MV-4-11 (cell line): ENCODE results near the gene CNTNAP5.

Experiments
- DNase-seq: peaks from one replicate; lab custom pipeline; 2025; lab: John Stamatoyannopoulos, UW

CNTNAP5 gene

DNA sequence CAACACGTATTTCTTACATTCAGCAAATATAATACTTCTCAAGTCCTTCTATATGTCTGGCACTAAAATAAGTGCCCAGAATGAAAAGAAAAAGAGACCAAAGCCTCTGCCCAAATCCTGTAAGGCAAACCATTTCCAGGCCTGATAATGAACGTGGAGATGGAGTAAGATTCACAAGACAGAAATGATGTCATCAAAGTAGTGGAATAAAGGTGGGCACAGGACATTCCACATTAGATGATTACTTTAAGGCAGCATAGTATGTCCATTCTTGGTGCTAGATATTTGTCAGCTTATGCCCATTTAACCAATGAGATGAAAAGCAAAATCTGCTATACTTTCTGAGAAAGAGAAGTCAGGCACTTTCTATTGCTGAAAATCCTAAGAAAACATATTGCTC is 38.5 kb downstream of the CNTNAP5 start:
- DNase-seq: no peak

DNA sequence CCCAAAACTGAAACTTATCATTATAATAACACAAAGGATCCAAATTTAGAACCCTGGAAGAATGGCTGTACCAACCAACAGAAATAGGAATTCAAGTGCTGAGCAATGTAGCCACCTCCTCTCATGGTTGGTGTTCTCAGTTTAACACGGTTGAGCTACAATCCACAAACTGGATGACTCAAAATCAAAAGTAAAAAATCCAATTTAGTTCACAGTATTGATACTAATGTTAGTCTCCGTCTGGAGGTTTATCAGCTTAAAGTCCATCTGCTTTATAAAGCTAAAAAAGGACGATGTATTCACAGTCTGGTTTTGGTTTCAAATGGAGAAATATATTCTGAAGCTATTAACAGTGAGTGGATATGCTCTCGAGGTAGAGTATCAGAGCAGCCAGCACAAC is 40.5 kb downstream of the CNTNAP5 start:
- DNase-seq: no peak

DNA sequence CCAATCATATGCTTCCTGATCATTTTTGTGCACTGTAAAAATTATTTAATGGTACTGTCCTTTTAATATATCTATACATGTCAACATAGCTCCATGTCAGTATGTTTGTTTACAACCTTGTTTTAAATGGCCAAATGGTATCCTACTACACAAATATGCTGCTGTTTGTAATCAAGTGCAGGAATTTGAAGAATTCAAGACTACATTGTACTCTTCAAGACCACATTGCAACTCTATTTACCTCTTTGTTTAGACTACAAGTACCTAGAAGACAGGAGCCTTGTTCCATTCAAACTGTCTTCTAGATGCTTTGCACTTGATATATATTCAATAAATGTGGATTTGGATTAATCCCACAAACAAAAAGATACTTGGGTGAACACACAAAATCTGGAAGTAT is 41.7 kb downstream of the CNTNAP5 start:
- DNase-seq: no peak

DNA sequence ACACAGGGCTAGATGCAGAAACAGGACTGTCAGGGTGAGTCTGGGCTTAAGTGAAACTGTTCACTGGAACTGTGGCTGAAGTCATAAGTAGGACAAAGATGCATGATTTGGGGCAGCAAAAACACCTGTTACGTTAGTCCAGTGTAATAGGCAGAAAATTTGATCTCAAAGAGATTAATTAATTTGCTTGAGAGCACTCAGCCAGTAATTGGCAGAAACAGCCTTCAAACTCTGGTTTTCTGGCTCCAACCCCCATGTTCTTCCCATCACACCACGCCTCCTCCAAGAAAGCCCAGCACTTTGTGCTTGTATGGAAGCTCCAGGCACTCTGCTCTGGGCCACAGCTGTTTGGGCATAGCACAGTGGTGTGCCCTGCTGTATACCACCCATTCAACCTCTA is 54.0 kb downstream of the CNTNAP5 start:
- DNase-seq: no peak

DNA sequence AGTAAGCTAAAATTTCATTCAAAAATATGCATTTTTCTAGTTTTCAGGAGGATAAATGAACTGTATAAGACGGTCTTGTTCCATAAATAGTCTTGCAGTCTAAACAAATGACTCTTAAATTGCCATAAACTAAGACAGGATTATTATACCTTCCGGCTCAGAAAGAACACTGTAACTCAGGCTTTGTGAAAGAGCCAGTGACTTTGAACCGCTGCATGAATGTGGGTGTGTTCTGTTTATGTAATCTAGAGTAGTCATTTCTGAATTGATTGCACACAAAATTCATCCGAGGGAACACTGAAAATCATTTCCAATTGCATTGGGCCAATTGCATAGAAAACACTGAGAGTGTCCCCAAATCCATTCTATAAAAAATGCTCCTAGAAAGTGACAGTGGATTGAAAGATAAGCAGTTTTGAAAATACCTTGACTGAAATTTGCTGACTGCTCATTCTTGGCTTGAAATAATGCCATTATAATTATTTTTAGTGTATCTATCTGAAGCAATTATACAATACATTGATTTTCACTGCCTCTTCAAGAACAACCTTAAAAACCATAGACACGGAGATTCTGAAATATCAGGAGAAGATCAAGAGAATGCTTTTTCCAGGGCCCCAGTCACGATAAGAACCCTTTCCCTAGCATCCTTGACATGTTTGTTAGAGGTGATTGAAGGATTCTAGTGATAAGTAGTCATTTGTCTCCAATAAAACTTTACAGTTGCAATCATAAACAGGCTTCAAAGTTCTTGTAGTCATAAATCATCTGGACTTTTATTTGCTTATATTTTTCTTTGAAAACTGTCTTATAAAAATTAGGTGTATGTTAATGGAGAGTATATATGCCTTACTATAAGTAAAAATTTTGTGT is 55.4 kb downstream of the CNTNAP5 start:
- DNase-seq: no peak

DNA sequence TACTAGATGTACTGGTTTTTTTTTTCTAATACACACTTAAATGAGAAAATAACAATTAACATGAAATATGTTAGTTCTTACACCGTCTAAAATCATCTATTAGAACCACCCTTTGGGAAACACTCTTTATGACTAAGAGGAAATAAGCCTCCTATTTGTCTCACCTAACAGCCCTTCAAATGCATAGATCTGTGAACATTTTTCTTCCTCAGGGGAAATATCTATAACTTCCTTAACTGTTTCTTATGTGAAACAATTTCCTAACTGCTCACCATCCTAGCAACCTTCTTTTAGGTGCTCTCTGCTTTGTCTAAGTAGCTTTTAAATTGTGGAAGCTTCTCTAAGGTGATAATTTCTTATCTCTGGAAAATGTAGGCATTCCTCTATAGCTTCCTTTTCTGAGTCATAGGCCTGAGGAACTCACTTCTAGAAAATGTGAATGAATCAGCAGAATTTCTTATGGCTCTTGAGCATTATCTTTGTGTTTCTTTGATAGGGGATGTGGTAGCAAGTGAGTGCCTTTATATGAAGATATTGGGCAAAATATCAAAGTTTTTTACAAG is 56.1 kb downstream of the CNTNAP5 start:
- no peak for DNase-seq

DNA sequence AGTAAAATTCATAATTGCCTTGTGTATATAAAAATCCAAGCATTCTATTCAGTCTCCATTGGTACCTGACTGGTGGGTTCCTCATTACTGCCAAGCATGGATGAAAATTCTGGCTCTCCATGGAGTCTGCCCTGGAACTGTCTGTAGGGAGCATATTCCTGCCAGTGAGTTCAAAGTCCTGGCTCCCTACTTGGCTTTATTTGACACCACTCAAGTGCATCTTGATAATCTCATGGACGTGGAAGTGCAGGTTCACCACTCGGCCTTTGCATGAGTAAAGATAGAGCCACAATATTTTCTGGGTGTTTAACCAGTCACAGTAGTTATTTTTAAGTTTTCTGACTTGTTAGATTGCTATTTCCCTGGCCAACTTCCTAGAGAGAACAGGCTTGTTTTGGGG is 63.5 kb downstream of the CNTNAP5 start:
- DNase-seq: no peak

DNA sequence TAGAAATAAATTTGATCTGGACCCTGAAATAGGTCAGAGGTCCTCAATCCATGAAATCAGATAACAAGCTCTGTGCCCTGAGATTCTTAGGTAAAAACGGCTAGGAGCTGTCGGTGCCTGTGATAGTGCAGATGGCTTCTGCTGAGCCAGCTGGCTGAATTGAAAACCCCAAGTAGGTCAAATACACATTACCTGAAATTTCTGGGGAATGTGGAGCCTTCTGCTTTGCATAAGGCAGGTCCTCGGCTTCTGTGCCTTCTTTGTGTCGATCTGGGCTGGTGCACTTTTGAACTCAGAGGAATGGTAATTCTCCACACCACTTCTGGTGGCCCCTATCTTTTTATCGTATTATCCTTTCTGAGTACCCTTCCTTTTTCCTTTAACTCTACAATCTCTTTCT is 66.6 kb downstream of the CNTNAP5 start:
- no peak for DNase-seq

DNA sequence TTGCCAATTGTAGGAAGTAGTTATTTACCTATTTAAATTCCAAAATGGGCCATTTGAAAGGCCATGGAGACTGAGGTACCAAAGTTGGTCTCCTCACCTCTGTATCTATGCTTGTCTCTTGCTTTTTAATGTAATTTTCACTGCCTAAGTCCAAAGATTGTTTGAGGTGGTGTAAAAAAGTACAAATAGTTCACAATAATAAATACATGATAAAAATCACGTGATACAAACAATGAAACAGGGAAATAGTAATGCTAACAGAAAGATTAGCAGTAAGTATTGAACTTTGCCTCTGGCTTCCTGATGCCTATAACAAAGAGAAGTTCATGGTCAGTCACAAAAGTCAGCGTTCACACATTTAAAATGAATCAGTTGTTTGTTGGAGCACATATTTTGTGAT is 67.6 kb downstream of the CNTNAP5 start:
- DNase-seq: no peak

DNA sequence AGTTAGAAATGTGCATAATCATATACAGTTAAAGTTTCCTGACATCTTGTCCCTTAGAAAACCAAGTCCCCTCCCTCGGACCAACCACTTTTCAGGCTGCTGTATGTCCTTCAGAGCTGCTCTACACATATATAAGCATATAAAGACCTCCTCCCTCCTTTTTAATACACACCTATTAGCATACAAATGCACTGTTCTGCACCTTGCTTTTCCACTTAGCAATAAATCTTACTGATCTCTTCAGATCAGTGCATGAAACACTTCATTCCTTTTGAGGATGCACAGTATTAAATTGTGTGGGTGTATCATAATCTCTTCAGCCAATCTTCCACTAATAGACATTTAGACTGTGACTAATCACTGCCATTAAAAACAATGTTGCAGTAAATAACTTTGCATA is 79.8 kb downstream of the CNTNAP5 start:
- no peak for DNase-seq

DNA sequence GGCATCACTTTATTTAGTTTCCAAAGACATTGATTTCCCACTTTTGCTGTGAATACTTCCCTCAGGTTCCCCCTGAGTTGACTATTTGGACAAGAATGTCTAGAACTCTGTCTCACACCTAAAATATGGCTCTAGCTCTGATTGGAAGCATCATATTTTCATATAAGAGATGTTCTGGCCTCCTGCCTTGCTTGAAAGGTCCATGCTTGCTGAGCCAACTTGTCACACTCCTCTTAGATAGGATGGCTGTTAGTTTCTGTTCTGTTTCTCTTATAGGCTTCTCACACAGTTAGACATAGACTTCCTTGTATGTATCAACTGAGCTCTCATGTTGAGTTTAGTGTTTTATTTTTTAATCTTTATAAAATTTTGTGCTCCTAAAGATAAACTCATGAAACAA is 87.1 kb downstream of the CNTNAP5 start:
- DNase-seq: no peak

DNA sequence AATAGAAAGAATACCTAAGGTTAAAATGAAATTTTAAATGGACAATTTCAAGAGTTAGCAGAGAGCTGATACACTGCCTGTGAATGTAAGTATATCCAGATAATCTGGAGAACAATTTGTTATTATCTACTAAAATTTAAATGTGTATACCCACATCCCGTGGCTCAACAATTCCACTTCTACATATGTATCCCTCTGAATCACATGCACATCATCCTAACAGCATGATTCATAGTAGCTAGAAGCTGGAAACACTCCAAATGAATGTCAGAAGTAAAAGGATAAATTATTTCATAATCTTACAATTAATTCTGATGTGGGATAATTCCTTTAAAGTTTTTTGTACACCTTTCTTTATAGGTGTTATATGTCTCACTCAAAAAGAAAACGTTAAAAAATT is 87.9 kb downstream of the CNTNAP5 start:
- DNase-seq: no peak

DNA sequence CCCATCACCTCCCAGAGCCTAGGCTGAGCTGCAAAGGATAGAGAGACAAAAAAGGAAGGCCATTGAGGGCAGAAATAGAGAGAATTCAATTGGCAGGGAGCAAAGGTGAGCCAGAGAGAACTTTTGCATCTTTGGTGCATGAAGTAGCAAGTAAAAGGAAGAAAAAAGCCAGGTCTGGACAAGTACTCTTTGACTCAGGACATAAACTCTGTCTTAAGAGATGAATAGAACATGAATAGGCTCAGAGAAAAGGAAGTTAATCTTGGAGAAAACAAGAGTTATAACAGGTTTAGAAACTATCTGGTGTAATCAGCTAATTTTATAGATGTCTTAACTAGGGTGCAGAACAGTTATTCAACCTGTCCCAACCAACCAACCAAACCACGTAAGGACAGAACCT is 95.2 kb downstream of the CNTNAP5 start:
- no peak for DNase-seq

DNA sequence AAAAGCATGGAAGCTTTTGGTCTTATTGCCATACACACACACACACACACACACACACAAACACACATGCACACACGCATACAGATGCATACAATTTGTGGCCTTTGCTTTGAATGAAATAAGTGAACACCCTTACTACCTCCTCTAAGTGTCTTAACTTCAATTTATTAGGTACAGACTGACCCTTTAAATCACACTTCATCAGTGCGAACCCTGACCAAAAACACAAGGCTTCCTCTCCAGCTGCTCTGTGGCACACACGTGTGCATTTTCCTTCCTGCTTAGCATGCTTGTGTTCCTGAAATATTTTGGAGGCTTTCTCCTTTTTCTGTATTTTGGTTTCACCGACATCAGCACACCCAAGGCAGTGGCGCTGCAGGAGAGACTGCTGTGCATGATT is 96.0 kb downstream of the CNTNAP5 start:
- no peak for DNase-seq

DNA sequence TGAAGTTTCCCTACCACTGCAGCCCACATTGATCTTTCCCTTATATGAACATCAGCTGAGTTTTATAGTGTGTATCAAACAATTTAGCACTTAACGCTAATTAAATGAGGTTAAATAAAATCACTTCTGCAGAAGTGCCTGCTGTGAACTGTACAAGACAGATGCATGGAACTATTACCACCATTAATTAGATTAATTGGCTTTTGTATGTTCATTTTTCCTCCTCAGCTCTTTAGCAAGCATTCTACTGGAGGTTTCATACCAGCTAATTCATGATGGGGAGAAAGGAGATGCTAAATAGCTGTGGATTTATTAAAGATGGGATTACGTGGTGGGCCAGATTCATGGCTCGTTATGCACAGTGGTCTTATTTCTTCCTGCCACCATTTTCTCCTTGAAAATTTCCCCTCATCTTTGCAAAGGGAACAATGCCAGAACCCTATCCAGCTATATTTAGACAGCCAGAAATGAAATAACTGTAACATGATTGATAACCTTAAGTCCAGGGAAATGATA is 96.7 kb downstream of the CNTNAP5 start:
- DNase-seq: no peak

DNA sequence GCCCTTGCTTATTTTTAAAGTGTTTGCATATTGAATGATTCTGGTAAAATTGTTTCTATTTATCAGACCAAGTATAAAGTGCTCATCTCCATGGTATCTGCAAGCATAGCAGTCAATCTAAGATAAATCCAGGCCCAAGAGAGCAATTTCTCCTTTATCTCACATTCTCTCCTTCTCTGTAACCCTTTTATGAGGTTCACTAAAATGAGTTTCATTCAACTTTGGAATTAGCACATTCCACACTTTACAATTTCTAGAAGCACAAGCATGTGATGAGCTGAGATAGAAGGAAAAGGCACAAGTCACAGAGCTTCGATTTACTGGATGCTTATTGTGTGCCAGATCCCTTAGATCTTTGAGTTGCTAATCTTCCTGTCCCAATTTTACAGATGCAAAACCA is 97.3 kb downstream of the CNTNAP5 start:
- DNase-seq: no peak

DNA sequence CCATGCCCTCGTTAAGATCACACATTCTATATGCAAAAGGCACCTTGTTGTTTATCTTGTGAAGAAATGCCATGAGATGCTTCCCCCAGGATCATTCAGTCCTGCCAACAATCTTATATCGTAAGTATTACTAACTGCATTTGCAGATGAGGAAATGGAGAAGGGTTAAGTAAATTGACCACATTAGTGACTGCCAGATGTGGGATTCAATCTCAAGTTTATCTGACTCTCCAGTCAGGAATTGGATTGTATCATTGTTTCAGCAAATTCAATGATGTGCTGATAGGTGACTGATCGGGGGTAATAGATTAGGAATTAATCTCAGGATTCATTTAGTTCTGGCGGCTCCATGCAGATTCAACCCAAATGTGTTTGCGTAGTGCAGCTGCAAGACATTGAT is 106.2 kb downstream of the CNTNAP5 start:
- DNase-seq: no peak

DNA sequence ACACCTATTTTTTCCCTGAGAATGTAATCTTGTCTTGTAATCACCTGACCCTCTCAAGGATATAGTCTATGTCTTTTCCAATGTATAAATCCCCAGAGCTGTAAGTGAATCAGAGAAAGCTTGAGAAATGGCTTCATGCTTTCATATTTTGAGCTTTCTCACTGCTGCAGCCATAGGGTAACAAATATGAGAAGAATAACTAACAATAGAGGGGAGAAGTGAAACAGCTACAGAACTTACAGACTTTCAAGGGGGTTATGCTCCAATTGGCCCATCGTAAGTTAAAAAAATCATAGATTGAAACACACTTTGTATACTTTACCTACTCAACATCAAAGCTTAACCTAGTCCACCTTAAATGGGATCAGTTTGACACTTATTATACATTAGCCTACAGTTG is 111.0 kb downstream of the CNTNAP5 start:
- DNase-seq: no peak

DNA sequence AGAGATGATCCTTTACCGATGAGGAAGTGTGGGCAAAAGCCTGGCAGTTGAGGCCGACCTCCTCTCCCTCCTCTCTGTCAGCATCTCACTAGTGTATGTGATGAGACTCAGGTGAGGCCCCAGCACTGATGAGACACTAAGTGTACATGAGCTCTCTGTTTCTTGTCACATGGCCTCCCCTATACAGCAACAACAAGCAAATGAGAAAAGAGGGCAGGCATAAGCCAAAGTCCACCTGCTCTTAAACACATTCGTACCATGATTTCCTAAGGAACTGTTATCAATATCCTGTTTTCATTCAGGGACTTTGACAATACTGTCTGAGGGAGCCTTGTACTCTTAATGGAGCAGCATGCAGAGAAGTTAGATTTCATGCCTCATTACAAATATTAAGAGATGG is 113.0 kb downstream of the CNTNAP5 start:
- no peak for DNase-seq

DNA sequence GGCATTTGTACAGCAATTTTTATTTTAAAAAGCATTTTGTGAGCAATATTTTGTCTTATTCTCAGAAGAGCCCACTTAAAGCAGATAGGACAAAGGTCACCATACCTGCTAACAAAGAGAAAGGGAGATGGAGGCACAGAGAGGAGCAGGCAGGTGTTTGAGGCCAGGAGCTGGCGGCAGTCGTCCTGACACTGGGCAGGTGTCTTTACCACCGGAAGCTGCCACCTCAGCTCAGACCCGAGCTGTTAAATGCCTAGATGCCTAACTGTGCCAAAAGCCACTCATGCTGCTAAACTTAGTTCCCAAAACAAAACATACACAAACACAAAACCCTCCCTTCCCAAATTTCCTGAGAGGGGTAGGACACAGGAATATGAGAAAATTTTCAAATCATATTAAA is 120.9 kb downstream of the CNTNAP5 start:
- no peak for DNase-seq

DNA sequence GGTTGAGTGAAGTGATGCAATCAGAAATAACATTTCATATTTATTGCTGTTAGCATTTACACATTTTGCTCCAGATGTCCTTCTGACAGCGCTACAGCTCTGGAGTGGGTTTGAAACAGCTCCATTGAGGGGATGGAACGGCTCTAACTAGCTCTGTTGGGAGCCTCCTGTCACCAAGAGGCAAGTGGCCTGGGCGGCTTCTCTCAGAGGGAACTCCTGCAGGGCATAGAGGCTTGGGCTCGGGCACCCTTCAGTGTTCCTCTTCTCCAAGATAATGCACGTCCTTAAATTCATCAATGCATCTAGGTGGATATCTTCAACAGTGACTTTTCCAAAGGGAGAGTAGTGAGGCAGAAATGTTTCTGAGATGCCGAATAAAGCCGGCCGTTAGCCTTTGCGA is 122.5 kb downstream of the CNTNAP5 start:
- DNase-seq: no peak

DNA sequence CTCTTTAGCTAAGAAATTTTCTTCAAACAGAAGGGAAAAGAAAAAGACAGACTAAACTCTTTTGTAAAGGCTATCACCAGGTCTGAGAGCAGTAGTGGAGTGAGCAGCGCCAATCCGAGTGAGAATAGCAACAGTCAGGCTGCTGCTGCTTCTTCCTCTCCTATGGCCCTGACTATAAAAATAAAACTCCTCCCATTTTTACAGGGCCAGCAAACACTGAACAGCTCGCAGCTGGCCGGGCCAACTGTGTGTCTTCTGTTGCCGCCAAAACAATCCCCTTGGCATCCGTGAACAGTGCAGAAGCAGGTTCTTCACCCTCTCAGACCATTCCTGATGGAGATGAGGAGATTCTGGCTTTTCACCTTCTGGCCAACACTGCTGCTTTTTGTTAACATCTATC is 124.5 kb downstream of the CNTNAP5 start:
- no peak for DNase-seq

DNA sequence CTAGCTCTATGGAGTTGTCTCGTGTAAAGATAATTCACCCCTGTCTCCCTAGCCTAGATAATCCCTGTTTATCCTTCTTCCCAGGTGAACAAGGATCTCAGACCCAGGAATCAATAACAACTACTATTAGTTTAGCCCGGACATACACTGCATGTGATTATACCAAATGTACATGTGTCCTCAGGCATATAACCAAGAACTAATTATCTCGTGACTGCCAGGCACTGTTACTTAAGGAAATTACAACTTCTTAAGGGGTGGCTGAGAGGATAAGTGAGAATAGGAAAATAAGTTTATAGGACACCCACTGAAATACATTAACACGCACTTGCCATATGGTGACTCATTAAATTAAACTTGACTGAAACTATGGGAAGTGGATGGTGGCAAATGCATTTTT is 126.6 kb downstream of the CNTNAP5 start:
- DNase-seq: no peak

DNA sequence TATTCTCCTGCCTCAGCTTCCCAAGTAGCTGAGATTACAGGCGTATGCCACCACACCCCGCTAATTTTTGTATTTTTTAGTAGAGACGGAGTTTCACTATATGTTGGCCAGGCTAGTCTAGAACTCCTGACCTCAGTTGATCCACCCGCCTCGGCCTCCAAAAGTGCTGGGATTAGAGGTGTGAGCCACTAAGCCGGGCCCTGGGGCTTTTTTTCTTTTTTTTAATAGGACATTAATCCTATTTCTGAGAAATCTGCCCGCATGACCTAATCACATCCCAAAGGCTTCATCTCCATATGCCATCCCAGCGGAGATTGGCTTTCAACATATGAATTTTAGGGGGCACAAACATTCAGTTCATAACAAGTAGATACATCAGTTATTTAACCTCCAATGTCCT is 128.6 kb downstream of the CNTNAP5 start:
- no peak for DNase-seq
